HG03045 (cell line): ENCODE data around the gene BANP.
"Not testable (repeated sequence)": the region's sequence is repeated elsewhere in the genome, so short reads cannot be mapped to it uniquely, and the experiment has no call there.

ENCODE experiments used
- ATAC-seq: cut with Tn5 transposase; IDR thresholded peaks from one replicate; pipeline ENCODE4 v1.9.1; 2021; ENCODE audit warnings: mild to moderate bottlenecking, moderate library complexity; ENCODE audit not compliant: unreplicated experiment

Gene BANP

GRCh38 chr16:87926246-87927194, 24.7 kb upstream of the BANP start:
- no peak for ATAC-seq

DNA sequence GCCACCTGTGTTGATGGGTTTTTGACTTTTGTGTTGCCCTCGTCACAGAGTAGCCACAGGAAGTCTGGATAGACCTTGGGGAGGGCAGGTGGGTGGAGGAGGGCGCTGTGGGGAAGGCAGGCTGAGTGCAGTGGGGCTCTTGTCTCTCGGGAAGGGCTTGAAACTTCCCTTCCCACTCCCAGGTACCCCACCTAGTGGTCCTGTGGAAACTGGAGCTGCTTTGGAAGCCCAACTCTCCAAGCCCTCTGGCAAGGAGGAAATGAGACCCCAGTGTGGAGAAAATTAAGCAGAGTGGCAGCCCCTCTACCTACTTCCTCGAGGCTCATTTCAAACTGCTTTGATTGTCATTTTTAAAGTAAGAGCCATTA, 24.1 kb upstream of the BANP start:
- ATAC-seq, result no peak

DNA sequence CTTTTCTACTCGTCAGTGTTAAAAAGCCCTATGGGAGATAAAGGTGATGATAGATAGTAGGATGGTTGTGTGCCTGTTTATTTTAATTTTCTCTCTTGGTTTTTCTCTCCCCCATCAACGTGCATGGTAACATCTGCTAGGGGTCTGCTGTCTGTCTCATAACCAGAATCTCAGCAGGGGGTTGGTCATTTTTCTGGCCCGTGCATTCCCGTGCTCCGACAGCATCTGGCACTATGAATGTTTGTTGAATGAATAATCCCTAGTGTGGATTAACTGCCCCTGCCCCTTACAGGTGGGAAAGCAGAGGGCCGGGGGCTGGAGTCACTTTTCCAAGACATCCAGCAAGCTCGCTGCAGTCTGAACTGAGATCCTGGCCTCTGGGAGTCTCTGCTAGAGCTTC, 21.2 kb upstream of the BANP start:
- no peak for ATAC-seq

DNA sequence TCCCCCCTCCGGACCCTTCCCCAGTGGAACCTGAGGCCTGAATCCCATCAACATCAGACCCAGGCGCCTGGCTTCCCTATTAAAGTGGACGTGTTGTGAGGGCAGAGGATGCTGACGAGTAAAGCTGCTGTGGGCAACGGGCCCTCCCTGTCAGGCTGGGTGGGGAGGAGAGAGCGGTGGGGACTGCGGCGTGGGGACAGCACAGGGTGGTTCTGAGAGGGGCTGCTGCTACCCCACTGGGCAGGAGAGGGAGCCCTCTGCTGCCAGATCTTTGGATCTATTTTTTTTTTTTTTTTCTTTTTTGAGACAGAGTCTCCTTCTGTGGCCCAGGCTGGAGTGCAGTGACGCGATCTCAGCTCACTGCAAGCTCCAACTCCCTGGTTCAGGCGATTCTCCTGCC, 20.8 kb upstream of the BANP start:
- no peak for ATAC-seq

DNA sequence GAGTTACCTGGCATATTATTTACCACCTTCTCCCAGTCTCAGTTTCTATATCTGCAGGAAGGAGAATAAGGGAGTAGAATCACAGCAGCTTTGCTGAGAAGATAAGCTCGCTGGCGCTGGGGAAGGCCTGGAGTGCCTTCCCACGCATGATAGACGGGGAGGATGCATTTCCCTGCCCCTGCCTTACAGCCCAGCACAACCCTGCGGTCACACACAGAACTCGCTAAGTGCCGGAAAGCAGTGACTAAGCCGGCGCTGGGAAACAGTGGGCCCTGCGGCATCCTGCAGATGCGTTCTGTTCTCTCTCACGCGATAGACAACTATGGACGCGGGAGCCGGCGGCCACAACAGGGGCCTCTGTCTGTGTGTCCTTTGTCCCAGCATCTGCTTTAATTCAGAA, 19.7 kb upstream of the BANP start:
- no peak for ATAC-seq

DNA sequence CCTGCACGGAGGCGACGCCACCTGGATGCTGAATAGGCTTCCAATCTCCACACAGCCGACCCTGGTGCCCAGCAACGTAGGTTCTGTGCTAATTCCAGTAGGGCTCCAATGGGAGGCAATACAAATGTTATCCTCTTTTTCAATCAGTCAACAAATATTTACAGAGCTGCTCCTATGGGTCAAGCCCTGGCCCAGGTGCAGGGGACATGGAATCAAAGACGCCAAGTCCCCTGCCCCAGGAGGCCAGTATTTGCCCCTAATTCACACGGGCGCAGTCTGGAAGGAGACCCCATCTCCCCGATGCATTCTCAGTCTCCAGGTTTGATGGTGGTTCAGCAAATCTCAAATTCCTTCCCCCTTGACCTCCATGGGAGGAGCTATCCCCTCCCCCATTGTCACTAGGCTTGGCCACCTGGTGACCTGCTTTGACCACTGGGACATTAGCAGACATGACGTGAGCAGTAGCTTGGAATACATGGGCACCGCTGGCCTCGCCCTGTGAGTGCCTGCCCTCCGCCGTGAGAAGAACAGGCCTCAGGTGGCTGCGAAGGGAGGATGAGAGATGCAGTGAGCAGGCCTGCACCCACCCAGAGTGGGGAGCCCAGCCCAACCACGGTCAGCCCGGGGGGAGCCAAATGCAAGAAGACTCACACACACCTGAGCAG, 18.6 kb upstream of the BANP start:
- ATAC-seq, result not testable (repeated sequence)

GRCh38 chr16:87933140-87933495, 18.1 kb upstream of the BANP start:
- no peak for ATAC-seq

DNA sequence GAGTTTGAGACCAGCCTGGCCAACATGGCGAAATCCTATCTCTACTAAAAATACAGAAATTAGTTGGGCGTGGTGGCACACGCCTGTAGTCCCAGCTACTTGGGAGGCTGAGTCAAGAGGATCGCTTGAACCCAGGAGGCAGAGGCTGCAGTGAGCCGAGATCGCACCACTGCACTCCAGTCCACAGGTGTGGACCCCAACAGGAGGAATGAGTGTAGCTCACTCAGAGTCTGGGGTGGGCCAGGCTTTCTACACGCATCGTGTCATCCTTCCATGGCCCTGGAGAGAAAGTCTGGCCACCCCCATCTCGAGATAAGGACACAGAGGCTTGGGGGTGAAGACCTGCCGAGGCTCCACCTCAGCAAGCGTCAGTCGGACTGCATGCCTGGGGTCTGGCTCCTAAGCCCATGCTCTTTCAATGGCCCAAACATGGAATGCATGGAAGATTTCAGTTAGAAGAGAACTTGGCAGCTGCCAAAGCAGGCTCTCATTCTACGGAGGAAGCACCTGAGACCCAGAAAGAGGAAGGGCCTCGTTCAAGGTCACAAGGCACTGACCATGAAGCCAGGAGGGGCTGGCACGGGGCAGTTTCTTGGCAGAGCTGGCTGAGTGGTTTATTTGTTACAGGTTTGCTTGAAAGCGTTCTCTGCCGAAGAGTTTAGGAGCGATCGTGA, 16.3 kb upstream of the BANP start:
- ATAC-seq, result not testable (repeated sequence)

DNA sequence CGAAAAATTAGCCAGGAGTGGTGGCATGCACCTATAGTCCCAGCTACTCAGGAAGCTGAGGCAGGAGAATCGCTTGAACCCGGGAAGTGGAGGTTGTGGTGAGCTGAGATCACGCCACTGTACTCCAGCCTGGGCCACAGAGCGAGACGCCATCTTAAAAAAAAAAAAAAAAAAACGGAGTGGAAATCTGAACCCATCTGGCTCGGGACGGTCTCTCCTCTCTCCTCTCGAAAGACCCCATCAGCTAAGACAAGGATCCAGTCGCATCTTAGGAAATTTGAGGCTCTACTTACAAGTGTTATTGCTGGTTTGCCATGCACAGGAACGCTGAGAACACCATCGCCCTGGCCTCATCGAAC, 15.2 kb upstream of the BANP start:
- ATAC-seq, result not testable (repeated sequence)

DNA sequence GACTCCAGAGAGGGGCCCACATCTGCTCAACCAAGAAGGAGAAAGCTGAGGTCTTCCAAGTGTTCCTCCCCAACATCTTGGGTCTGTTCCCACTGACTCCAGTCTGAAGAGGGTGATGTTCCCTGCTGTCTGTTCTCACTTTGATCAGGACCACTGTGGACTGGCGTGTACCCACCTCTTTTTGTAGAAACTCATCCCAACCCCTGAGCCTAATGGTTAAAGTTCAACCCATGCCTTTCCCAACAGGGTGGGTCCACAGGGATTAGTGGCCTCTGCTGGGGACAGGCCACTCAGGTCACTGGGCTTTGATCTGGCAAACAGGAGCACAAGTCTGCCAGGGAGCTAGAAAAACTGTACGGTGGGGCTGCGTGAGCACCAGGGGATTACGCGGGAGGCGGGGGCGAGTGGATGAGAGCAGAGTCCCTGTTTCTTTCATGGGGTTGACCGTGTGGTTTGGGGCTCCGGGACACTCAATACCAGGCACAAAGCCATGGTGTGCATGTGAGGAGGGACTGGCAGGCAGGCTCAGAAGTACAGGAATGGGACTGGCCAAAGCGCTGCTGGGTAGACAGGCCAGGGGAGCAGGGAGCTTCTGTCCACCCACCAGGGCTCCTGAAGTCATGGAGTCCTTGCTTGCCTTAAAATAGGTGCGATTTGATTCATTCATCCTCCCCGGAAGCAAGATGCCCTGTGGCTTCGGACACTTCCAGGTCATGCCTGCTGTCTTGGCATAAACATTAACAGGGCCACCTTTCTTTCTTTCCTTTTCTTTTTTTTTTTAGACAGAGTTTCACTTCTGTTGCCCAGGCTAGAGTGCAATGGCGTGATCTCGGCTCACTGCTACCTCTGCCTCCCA, 14.6 kb upstream of the BANP start, which contains the start of gene CA5A:
Gene CA5A, minus strand, starts transcription at position 155 of the 856 bp plus-strand sequence. Its CDS starts 79 bp downstream, at position 76.
- ATAC-seq, result no peak

GRCh38 chr16:87937231-87937542, 14.0 kb upstream of the BANP start:
- ATAC-seq, result not testable (repeated sequence)

GRCh38 chr16:87938412-87938949, 12.8 kb upstream of the BANP start:
- no peak for ATAC-seq

- ATAC-seq, result no peak
These were observed 11.4 kb upstream of the BANP start for GRCh38 chr16:87939562-87940423.

DNA sequence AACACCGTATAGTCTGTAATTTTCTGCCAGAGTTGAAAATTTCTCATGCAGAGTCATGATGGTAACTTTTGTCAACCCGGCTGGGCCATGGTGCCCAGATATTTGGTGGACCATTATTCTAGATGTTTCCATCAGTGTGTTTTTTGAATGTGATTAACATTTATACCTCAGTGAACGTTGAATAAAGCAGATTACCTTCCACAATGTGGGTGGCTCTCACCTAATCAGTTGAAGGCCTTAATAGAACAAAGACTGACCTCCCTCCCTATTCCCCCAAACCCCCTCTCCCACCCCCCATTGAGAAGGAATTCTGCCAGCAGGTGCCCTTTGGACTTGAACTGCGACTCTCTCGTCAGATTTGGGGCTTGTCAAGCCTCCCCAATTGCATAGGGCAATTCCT, 8.6 kb upstream of the BANP start:
- no peak for ATAC-seq

DNA sequence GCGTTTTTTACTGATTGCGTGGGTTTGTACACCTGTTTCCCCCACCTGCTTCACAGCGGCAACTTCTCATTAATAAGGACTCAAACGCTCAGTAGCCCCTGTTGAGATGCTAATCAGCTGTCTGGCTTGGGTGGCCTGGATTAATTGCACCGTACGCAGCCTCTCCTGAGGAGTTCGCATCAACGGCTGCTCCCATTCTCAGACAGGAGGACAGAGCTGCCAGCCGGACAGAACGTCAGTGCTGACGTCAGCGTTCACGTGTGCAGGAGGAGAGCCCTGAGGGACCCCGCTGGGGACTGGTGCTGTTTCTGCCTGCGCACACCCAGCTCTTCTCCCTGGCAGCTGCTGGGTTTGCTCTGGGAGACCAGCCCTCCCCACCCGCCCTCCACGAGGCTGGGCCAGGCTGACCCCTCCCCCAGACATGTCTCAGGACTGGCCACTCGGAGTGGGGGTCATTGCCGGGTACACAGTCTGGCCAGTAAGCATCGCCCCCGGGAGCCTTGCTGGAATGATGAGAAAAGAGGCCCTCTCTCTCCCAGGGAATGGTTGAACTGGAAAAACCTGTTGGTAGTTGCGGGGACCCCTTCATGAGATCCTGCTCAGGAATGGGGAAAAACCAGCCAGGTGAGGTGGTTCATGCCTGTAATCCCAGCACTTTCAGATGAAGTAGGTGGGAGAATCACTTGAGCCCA, 5.7 kb upstream of the BANP start:
- no peak for ATAC-seq

DNA sequence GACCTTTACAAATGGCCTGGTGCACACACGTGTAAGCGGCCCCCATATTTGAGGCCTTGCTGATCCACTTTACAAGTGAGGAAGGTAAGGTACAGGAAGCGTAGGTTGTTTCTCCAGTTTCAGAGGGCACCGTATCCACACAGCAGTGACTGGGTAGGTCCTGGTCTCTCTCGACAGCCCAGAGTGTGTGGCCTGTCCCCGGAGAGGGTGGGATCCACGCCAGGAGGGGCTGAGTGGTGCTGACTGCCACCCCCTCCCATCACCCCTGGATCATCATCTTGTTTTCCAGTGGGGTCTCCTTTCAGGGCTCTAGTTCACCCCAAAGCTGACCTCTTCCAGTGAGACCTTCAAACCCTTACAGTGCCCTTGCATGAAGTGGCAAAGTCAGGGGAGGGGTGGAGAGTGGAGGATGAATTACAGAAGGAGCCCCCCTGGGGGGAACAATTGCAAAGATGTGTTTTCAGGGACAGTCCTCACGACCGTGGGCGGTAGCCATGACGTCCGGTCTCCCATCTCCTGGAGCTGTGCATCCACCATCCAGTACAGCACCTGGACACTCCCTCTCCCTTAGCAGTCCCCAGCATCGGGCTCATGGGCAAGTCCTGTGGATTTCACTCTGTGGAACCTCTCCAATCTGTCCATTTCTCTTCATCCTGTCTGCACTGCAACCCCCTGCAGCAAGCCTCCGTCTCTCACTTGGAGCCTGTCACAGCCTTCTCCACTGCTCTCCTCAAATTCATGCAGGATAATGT, 4.5 kb upstream of the BANP start:
- no peak for ATAC-seq

GRCh38 chr16:87947356-87948118, 3.7 kb upstream of the BANP start:
- no peak for ATAC-seq

DNA sequence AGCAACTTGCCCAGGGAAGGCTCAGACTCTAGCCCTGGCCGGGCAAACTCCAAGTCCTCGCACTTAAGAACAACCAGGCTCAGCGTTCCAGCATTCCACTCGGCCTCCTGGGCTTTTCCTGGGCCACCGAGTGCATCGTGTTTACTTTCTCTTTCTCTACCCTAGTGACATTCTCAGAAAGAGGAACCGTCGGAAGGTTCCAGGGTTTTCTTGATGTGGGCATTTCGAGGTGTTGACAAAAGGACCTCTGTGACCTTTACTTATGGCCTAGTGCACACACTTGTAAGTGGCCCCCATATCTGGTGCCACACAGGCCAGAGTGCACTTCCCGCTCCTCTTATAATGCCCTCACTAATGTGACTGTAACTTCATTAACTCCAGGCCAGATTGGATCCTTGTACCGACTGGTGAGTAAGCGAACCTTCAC, 3.1 kb upstream of the BANP start:
- no peak for ATAC-seq
